ENCODE results near the gene GRM6.

GRCh38 chr5:178997191-178997590 is 2.1 kb upstream of the GRM6 start:
- TF ChIP-seq POLR2A (IDR thresholded peaks at IDR 0.05) (no peak), CTCF (IDR thresholded peaks at IDR 0.05) (no peak)
